HepG2 (cell line): ENCODE results near the gene LITAFD. TPM values are rescaled to one million over a fixed set of nuclear protein-coding genes. Genes with fewer than 3 reads are reported as not detected.

Experiments used
- ARHGAP35 ChIP-seq: sonication (generic); formaldehyde crosslinking; IDR thresholded peaks from 2 replicates; pipeline ENCODE4 v1.9.0; 2022; ENCODE audit warnings: mild to moderate bottlenecking, inconsistent platforms, moderate library complexity, missing genetic modification reagents, borderline replicate concordance
- HDAC2 ChIP-seq: sonication (generic); formaldehyde crosslinking; IDR thresholded peaks from 2 replicates; pipeline ENCODE4 v1.4.0; 2020; ENCODE audit warnings: missing genetic modification reagents
- HNRNPLL ChIP-seq: fragments of 200-400 bp; formaldehyde crosslinking; IDR thresholded peaks from 2 replicates; pipeline ENCODE4 v1.6.1; 2017; ENCODE audit warnings: mild to moderate bottlenecking, low read depth, low read length; ENCODE audit not compliant: poor library complexity, severe bottlenecking
- MAFK ChIP-seq, 2 experiments: IDR thresholded peaks in 1 of 2; conservative IDR thresholded peaks in 1 of 2; 2 replicates each; pipeline ENCODE4 v1.6.1; 2011; ENCODE audit warnings: improper control_type of control experiment in 2 of 2, low read length in 2 of 2
- PAX8 ChIP-seq: sonication (generic); formaldehyde crosslinking; IDR thresholded peaks from 2 replicates; pipeline ENCODE4 v1.8.0; 2022; ENCODE audit warnings: mild to moderate bottlenecking, missing genetic modification reagents, borderline replicate concordance
- SMARCC2 ChIP-seq: fragments of 450-650 bp; IDR thresholded peaks from 2 replicates; pipeline ENCODE4 v1.6.1; 2017; ENCODE audit warnings: antibody characterized with exemption, mild to moderate bottlenecking
- TBL1XR1 ChIP-seq: fragments of 150-350 bp; IDR thresholded peaks from 2 replicates; pipeline ENCODE4 v1.6.1; 2014; ENCODE audit warnings: borderline replicate concordance, low read length; ENCODE audit not compliant: partially characterized antibody
- TBP ChIP-seq: sonication (generic); formaldehyde crosslinking; IDR thresholded peaks from 2 replicates; pipeline ENCODE4 v1.5.0; 2020; ENCODE audit warnings: missing genetic modification reagents
- ZC3H4 ChIP-seq: sonication (generic); formaldehyde crosslinking; IDR thresholded peaks from 2 replicates; pipeline ENCODE4 v1.4.0; 2020; ENCODE audit warnings: missing genetic modification reagents, borderline replicate concordance
- ZFP36 ChIP-seq: fragments of 150-350 bp; IDR thresholded peaks from 2 replicates; pipeline ENCODE4 v1.6.1; 2018; ENCODE audit warnings: borderline replicate concordance, low read length, low read depth; ENCODE audit not compliant: partially characterized antibody
- ZNF180 ChIP-seq: sonication (generic); formaldehyde crosslinking; IDR thresholded peaks from 2 replicates; pipeline ENCODE4 v1.4.0; 2020; ENCODE audit warnings: low read depth, missing genetic modification reagents, borderline replicate concordance
- ZNF713 ChIP-seq: sonication (generic); formaldehyde crosslinking; IDR thresholded peaks from 2 replicates; pipeline ENCODE4 v1.4.0; 2020; ENCODE audit warnings: mild to moderate bottlenecking, missing genetic modification reagents
- ZNF775 ChIP-seq: sonication (generic); formaldehyde crosslinking; IDR thresholded peaks from 2 replicates; pipeline ENCODE4 v1.4.0; 2020; ENCODE audit warnings: missing genetic modification reagents, mild to moderate bottlenecking, moderate library complexity, borderline replicate concordance
- polyA plus RNA-seq, 8 experiments: library from polyadenylated mRNA; depleted of rRNA in 3 of 8; stranded (reverse) in 7 of 8; unstranded in 1 of 8; fragments of >200 nt; fragmentation: Illumina TruSeq in 4 of 8; extraction: Trizol in 4 of 8; gene quantifications; 2 replicates each; pipeline versions ENCODE4 v1.2.1 to v1.2.3, GENCODE V29; 2011 to 2016; ENCODE audit warnings: low read depth in 4 of 8, missing spikeins in 1 of 8, mixed read lengths in 1 of 8; ENCODE audit not compliant: insufficient read depth in 1 of 8
- total RNA-seq, 5 experiments: library from RNA; depleted of rRNA; stranded (reverse); fragments of >200 nt; fragmentation: Illumina TruSeq; extraction: Trizol; gene quantifications; 2 replicates each; pipeline ENCODE4 v1.2.3, GENCODE V29; 2016; ENCODE audit warnings: low read depth in 1 of 5
- TF ChIP-seq, protein P1 (sequence below): IDR thresholded peaks from 2 replicates; pipeline ENCODE4 v1.6.1; 2016; ENCODE audit warnings: missing compliant biosample characterization, missing genetic modification reagents, borderline replicate concordance
- TF ChIP-seq, protein P2 (sequence below): sonication (generic); formaldehyde crosslinking; IDR thresholded peaks from 2 replicates; pipeline ENCODE4 v1.4.0; 2020; ENCODE audit warnings: missing genetic modification reagents, mild to moderate bottlenecking, borderline replicate concordance
- TF ChIP-seq, protein P3 (sequence below): sonication (generic); formaldehyde crosslinking; IDR thresholded peaks from 2 replicates; pipeline ENCODE4 v1.4.0; 2020; ENCODE audit warnings: missing genetic modification reagents, borderline replicate concordance

Gene LITAFD
- total and polyA plus RNA-seq, 2 of the 13 experiments (the other 11 are each of a cell fraction or from before 2014, with no cell fraction given): not detected

DNA sequence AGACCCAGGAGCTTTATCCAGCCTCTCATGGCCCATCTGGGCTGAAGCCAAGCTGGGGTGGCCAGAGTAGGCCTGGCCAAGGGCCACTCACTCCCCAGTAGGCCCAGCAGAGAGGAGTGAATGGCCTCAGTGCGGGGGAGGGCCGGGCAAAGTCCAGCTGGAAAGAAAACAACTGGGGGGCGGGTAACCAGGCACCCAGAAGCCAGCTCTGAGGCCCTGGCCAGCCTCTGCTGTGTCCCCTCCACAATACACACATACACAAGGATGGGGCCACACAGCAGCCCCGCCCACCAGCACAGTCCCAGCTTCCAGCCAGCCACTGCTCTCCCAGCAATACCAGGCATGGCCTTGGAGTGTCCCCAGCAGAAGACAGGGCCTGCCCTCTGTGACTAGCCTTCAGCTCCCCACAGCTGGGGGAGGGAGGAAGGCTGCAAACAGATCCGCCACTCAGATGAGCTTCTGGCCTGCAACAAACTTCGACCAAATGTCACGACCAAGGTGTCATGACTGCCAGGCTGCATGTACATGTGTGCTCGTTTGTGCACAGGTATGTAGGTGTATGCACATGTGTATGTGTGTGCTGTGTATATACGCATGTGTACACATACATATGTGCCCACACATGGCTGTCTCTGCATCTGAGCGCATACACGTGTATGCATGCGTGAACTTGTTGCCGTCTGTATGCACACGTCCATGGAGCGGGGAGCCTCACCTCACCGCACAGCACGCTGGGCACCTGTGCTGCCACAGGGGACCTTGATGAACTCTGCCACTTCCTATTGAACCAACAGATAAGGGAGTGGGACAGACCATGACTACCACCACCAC lies 18.3 kb upstream of the LITAFD start (continued):
- TF ChIP-seq TBL1XR1: peak; percentile 95
- peak; percentile 92; the same call in 1 of the 2 replicates for TF ChIP-seq ZC3H4 (CRISPR knock-in tag)
- TF ChIP-seq SMARCC2: peak; percentile 64; the same call in 1 of the 2 replicates
- TF ChIP-seq ZNF180: no peak
- TF ChIP-seq ZNF775 (CRISPR knock-in tag): no peak; the same call in none of the 2 replicates
- TF ChIP-seq, protein P1, sequence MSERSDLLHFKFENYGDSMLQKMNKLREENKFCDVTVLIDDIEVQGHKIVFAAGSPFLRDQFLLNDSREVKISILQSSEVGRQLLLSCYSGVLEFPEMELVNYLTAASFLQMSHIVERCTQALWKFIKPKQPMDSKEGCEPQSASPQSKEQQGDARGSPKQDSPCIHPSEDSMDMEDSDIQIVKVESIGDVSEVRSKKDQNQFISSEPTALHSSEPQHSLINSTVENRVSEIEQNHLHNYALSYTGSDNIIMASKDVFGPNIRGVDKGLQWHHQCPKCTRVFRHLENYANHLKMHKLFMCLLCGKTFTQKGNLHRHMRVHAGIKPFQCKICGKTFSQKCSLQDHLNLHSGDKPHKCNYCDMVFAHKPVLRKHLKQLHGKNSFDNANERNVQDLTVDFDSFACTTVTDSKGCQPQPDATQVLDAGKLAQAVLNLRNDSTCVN: peak; percentile 70; the same call in 1 of the 2 replicates
- TF ChIP-seq ZNF713 (CRISPR knock-in tag): peak; percentile 97
- peak; percentile 98 for TF ChIP-seq HDAC2 (CRISPR knock-in tag)
- TF ChIP-seq, protein P2, sequence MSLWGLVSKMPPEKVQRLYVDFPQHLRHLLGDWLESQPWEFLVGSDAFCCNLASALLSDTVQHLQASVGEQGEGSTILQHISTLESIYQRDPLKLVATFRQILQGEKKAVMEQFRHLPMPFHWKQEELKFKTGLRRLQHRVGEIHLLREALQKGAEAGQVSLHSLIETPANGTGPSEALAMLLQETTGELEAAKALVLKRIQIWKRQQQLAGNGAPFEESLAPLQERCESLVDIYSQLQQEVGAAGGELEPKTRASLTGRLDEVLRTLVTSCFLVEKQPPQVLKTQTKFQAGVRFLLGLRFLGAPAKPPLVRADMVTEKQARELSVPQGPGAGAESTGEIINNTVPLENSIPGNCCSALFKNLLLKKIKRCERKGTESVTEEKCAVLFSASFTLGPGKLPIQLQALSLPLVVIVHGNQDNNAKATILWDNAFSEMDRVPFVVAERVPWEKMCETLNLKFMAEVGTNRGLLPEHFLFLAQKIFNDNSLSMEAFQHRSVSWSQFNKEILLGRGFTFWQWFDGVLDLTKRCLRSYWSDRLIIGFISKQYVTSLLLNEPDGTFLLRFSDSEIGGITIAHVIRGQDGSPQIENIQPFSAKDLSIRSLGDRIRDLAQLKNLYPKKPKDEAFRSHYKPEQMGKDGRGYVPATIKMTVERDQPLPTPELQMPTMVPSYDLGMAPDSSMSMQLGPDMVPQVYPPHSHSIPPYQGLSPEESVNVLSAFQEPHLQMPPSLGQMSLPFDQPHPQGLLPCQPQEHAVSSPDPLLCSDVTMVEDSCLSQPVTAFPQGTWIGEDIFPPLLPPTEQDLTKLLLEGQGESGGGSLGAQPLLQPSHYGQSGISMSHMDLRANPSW: peak; percentile 100
- TF ChIP-seq ARHGAP35: peak; percentile 41; the same call in 1 of the 2 replicates
- peak; percentile 95; the same call in 1 of the 2 replicates for TF ChIP-seq TBP (CRISPR knock-in tag)
- TF ChIP-seq MAFK (conservative IDR thresholded peaks at IDR 0.05 in 1 of 2, IDR thresholded peaks at IDR 0.05 in 1 of 2; ENCODE audit: low read length in 2 of 2): no peak; a peak in 1 of 4 replicates
- no peak for TF ChIP-seq ZFP36
- peak; percentile 98 for TF ChIP-seq PAX8 (CRISPR knock-in tag)
- peak; percentile 71 for TF ChIP-seq HNRNPLL
- TF ChIP-seq, protein P3, sequence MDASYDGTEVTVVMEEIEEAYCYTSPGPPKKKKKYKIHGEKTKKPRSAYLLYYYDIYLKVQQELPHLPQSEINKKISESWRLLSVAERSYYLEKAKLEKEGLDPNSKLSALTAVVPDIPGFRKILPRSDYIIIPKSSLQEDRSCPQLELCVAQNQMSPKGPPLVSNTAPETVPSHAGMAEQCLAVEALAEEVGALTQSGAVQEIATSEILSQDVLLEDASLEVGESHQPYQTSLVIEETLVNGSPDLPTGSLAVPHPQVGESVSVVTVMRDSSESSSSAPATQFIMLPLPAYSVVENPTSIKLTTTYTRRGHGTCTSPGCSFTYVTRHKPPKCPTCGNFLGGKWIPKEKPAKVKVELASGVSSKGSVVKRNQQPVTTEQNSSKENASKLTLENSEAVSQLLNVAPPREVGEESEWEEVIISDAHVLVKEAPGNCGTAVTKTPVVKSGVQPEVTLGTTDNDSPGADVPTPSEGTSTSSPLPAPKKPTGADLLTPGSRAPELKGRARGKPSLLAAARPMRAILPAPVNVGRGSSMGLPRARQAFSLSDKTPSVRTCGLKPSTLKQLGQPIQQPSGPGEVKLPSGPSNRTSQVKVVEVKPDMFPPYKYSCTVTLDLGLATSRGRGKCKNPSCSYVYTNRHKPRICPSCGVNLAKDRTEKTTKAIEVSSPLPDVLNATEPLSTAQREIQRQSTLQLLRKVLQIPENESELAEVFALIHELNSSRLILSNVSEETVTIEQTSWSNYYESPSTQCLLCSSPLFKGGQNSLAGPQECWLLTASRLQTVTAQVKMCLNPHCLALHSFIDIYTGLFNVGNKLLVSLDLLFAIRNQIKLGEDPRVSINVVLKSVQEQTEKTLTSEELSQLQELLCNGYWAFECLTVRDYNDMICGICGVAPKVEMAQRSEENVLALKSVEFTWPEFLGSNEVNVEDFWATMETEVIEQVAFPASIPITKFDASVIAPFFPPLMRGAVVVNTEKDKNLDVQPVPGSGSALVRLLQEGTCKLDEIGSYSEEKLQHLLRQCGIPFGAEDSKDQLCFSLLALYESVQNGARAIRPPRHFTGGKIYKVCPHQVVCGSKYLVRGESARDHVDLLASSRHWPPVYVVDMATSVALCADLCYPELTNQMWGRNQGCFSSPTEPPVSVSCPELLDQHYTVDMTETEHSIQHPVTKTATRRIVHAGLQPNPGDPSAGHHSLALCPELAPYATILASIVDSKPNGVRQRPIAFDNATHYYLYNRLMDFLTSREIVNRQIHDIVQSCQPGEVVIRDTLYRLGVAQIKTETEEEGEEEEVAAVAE: peak; percentile 95; the same call in 1 of the 2 replicates
